GM18499 (cell line): ENCODE results near the gene CCDC88B.

Experiments used
- ATAC-seq: cut with Tn5 transposase; IDR thresholded peaks from one replicate; pipeline ENCODE4 v1.9.1; 2021; ENCODE audit warnings: moderate number of reproducible peaks; ENCODE audit not compliant: insufficient read depth, unreplicated experiment

Gene CCDC88B

DNA sequence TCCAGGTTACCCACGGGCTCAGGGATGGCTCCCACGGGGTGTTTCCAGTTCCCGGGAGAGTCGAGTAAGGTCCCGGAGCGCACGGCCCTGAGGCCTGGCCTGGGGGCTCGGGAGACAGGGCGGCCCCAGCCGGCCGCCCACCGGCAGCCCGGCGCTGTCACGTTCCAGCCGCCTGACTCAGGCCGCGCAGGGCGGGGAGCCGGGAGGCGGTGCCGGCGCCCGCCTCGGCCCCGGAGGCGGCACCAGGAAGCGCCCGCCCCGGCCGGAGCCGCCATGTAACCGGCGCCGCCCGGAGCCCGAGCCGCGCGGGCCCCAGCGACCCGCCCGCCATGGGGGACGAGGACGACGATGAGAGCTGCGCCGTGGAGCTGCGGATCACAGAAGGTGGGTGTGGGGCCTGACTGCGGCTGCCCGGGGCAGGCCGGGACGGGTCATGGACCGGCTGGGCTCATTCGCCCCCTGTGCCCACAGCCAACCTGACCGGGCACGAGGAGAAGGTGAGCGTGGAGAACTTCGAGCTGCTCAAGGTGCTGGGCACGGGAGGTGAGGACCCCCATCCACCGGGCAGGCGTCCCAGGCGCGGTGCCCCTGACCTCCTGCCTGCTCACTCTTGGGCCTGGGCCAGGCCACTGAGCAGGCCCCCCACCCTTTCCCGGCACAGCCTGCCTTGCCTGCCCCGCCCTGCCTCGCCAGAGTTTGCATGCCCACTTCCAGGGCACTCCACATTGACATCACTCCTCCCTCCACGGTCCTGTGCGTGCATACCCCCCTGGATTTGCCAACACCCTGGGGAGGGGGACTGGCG, 19.1 kb downstream of the CCDC88B start, which contains the start of gene RPS6KA4:
TSS of gene RPS6KA4 (plus strand) at position 256 of the 805 bp plus-strand sequence. CDS start at position 330, 74 bp downstream.
- no peak for ATAC-seq

GRCh38 chr11:64359712-64360445, 19.9 kb downstream of the CCDC88B start:
- ATAC-seq, result no peak

DNA sequence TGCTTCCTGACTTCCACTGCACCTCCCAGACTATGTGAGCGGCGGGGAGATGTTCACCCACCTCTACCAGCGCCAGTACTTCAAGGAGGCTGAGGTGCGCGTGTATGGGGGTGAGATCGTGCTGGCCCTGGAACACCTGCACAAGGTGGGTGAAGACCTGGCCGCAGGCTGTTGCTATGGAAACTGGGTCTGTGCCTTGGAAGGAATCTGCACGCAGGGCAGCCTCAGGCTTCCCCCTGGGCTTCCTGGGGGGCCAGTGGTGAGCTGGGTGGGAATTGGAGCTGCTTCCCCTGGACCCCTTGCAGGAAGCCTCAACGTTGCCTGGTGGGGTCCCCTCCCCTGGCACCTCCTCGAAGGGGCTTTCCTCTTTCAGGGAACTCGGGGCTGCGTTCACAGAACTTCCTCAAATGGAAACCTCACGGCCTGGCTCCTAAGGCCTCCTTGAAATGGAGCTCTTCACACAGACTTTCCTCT, 20.5 kb downstream of the CCDC88B start:
- no peak for ATAC-seq

DNA sequence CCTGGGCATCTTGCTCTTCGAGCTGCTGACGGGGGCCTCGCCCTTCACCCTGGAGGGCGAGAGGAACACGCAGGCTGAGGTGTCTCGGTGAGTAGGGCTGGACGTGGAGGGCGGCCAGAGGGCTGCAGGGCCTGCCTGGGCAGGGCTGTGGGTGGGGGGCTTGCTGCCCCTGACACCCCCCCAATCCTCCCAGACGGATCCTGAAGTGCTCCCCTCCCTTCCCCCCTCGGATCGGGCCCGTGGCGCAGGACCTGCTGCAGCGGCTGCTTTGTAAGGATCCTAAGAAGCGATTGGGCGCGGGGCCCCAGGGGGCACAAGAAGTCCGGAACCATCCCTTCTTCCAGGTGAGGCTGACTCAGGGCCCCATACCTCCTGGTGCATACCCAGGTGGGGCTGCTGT, 21.7 kb downstream of the CCDC88B start:
- no peak for ATAC-seq

GRCh38 chr11:64362339-64362738, 22.3 kb downstream of the CCDC88B start:
- ATAC-seq, result no peak

DNA sequence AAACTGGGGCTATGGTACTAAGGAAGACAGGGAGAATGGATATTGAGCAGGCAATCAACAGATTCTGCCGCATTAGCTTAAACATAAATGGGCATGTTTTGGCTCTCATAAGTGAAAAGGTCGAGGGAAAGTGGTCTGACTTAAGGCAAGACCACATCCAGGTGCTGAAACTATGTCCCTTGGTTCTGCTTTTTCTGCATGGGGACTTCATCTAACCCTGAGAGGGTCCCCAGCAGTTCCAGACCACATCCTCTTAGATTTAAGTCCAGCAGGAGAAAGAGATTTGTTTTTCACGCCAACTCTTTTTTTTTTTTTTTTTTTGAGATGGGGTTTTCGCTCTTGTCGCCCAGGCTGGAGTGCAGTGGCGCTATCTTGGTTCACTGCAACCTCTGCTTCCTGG, 24.4 kb downstream of the CCDC88B start:
- no peak for ATAC-seq

DNA sequence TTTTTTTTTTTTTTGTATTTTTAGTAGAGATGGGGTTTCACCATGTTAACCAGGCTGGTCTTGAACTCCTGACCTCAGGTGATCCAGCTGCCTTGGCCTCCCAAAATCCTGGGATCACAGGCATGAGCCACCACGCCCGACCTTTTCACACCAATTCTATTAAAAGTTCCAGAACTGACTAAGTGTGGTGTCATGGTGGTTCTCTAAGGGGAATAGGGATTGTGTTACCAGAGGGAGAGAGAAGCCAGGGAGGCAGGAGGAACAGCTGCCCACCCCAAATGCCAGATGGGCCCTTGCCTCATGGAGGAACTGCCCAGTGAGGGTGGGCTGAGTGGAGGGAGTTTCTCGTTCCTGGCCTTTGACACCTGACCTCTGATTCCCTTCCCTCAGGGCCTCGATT, 24.9 kb downstream of the CCDC88B start:
- ATAC-seq, result no peak

- ATAC-seq, result no peak
Measured at GRCh38 chr11:64366751-64367150, 26.7 kb downstream of the CCDC88B start.

- no peak for ATAC-seq
Measured at GRCh38 chr11:64367931-64368672, 28.1 kb downstream of the CCDC88B start.

GRCh38 chr11:64368673-64369074, 28.7 kb downstream of the CCDC88B start:
- ATAC-seq, result no peak

- ATAC-seq, result no peak
Measured at GRCh38 chr11:64369440-64370421, 29.7 kb downstream of the CCDC88B start.

GRCh38 chr11:64371201-64371600, 31.2 kb downstream of the CCDC88B start:
- ATAC-seq, result no peak

DNA sequence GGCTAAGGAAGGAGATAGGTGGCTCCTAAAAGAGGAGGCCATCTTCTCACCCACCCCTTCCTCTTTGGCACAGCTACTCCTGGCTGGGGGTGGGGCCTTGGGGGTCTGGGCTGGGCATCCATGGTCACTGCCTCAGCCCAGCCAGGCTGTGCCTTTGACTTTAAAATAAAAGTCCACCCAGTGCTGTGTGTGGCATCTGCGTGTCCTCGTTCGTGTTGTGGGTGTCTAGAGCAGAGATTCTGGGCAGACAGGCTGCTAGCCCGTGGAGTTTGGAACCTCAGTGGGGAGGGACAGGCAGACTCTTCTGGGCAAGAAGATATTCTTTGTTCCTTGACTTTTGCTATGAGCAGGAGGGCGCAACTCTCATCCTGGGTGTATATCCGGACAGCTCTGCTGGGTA, 32.0 kb downstream of the CCDC88B start:
- ATAC-seq, result no peak

GRCh38 chr11:64372802-64373597, 33.0 kb downstream of the CCDC88B start:
- ATAC-seq, result no peak

DNA sequence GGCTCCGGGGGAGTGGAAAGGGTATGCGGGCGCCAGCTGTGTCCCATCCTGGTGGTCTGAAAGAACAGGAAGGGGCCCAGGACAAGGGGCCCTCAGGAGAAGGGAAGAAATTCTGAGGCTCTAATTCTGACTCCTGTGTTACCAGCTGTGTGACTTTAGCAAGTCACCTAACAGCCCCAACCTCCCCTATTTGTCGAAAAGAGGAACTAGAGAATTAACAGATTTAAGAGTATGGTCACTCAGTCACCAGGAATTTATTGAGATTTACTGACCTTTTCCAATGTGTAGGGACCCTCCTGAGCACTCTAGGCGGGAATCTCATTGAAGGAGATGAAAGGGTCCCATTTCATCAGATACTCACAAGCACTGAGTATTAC, 33.6 kb downstream of the CCDC88B start:
- no peak for ATAC-seq

DNA sequence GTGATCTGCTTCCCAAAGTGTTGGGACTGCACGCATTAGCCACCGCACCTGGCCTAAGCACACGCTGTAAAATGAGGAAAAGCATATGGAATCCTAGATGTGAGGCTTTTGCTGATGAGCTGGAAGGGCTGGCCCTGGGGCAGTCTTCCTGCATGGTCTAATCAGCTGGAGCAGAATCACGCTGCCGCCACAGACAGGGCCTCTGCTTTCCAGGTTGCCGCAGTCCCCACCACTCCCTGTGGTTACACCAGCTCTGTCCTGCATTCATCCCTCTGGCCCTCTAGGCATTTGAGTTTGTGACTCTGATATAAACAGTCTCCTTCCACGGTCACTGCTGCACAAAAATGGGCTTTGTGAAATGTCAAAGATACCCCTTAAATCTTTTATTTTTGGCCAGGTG, 36.1 kb downstream of the CCDC88B start:
- no peak for ATAC-seq

- no peak for ATAC-seq
Measured at GRCh38 chr11:64378335-64378880, 38.4 kb downstream of the CCDC88B start.

GRCh38 chr11:64379160-64379559, 39.2 kb downstream of the CCDC88B start:
- no peak for ATAC-seq
